IMR-90 (cell line): ENCODE measurements around the gene CLEC4M. TPM values are rescaled to one million over a fixed set of nuclear protein-coding genes. Genes with fewer than 3 reads are reported as not detected.
A peak's percentile ranks its signal among the peaks of the same experiment; 100 is the strongest.

Source experiments
- ATAC-seq: fragments of 200-7000 bp; cut with Tn5 transposase; 2 replicates; pipeline ENCODE4 v1.9.1; 2020; ENCODE audit warnings: low read depth, mild to moderate bottlenecking, moderate library complexity
- BruUV-seq: library from RNA; stranded (reverse); fragments of 400-500 nt; replicated peaks from 2 replicates; lab custom pipeline; 2021; lab: Mats Ljungman, UMichigan
- CTCF ChIA-PET: fragments of 300-600 bp; formaldehyde crosslinking; extraction: SDS; loops from one replicate; lab custom pipeline; 2021; ENCODE audit warnings: antibody characterized with exemption; lab: Yijun Ruan, JAX
- POLR2A ChIA-PET: fragments of 300-600 bp; sonication (Branson Sonifier 250); formaldehyde crosslinking; loops from one replicate; lab custom pipeline; 2022; ENCODE audit warnings: antibody characterized with exemption; ENCODE audit not compliant: unreplicated experiment; lab: Charles Lee
- DNase-seq: peaks from one replicate; pipeline ENCODE4 v3.0.0; 2013
- H2AFZ ChIP-seq: replicated peaks from 2 replicates; pipeline ENCODE3; 2013; ENCODE audit warnings: low read length, mild to moderate bottlenecking; ENCODE audit not compliant: poor library complexity
- H2AK5ac ChIP-seq: 2 replicates; pipeline ENCODE4 v1.6.1; 2013; ENCODE audit warnings: low read depth, low read length, inconsistent platforms
- H2AK9ac ChIP-seq: replicated peaks from 2 replicates; pipeline ENCODE3; 2013; ENCODE audit warnings: mild to moderate bottlenecking, low read depth, low read length, moderate library complexity; ENCODE audit not compliant: poor library complexity
- H2BK120ac ChIP-seq: 2 replicates; pipeline ENCODE4 v1.6.1; 2013; ENCODE audit warnings: low read depth, low read length, inconsistent platforms
- H2BK15ac ChIP-seq: 3 replicates; pipeline ENCODE4 v1.6.1; 2013; ENCODE audit warnings: low read depth, low read length, inconsistent platforms
- H2BK20ac ChIP-seq: 2 replicates; pipeline ENCODE4 v1.6.1; 2013; ENCODE audit warnings: low read depth, mild to moderate bottlenecking, inconsistent platforms, low read length, moderate library complexity
- H2BK5ac ChIP-seq: 2 replicates; pipeline ENCODE4 v1.6.1; 2013; ENCODE audit warnings: mild to moderate bottlenecking, low read depth, low read length, inconsistent platforms; ENCODE audit not compliant: poor library complexity, severe bottlenecking
- H3K14ac ChIP-seq: replicated peaks from 2 replicates; pipeline ENCODE4 v1.6.1; 2013; ENCODE audit warnings: low read depth, low read length, inconsistent platforms
- H3K18ac ChIP-seq: 2 replicates; pipeline ENCODE4 v1.6.1; 2013; ENCODE audit warnings: low read depth, low read length, control low read depth
- H3K23ac ChIP-seq: 2 replicates; pipeline ENCODE4 v1.6.1; 2013; ENCODE audit warnings: low read depth, low read length, inconsistent platforms
- H3K27ac ChIP-seq: 2 replicates; pipeline ENCODE4 v1.5.1; 2013; ENCODE audit warnings: mild to moderate bottlenecking, control low read depth, low read length; ENCODE audit not compliant: insufficient read depth
- H3K27me3 ChIP-seq: 2 replicates; pipeline ENCODE4 v1.6.1; 2013; ENCODE audit warnings: low read length; ENCODE audit not compliant: control insufficient read depth, insufficient read depth
- H3K36me3 ChIP-seq: 2 replicates; pipeline ENCODE4 v1.6.1; 2013; ENCODE audit warnings: low read length, mixed read lengths; ENCODE audit not compliant: control insufficient read depth, insufficient read depth
- H3K4ac ChIP-seq: 2 replicates; pipeline ENCODE4 v1.6.1; 2013; ENCODE audit warnings: low read depth, low read length, inconsistent platforms
- H3K4me1 ChIP-seq: 2 replicates; pipeline ENCODE4 v1.6.1; 2013; ENCODE audit warnings: low read length, mixed read lengths; ENCODE audit not compliant: control insufficient read depth, insufficient read depth
- H3K4me2 ChIP-seq: 2 replicates; pipeline ENCODE4 v1.6.1; 2013; ENCODE audit warnings: low read depth, mild to moderate bottlenecking, control low read depth, low read length, moderate library complexity
- H3K4me3 ChIP-seq: 2 replicates; pipeline ENCODE4 v1.5.1; 2013; ENCODE audit warnings: low read depth, mild to moderate bottlenecking, control low read depth, low read length, moderate library complexity; ENCODE audit not compliant: insufficient read depth
- H3K56ac ChIP-seq: 2 replicates; pipeline ENCODE4 v1.6.1; 2013; ENCODE audit warnings: low read length, inconsistent platforms; ENCODE audit not compliant: insufficient read depth; ENCODE audit errors: extremely low read depth
- H3K79me1 ChIP-seq, 2 experiments: 2 replicates each; pipeline ENCODE4 v1.6.1; 2013; ENCODE audit warnings: low read length in 2 of 2, inconsistent platforms in 1 of 2, low read depth in 1 of 2
- H3K9ac ChIP-seq: 2 replicates; pipeline ENCODE4 v1.6.1; 2013; ENCODE audit warnings: low read depth, low read length, control low read depth
- H3K9me1 ChIP-seq: 2 replicates; pipeline ENCODE4 v1.6.1; 2013; ENCODE audit warnings: low read length, inconsistent platforms; ENCODE audit not compliant: insufficient read depth
- H3K9me3 ChIP-seq: 2 replicates; pipeline ENCODE4 v1.6.1; 2013; ENCODE audit warnings: low read length; ENCODE audit not compliant: control insufficient read depth, insufficient read depth
- H4K20me1 ChIP-seq: 2 replicates; pipeline ENCODE4 v1.6.1; 2013; ENCODE audit warnings: low read length, inconsistent platforms; ENCODE audit not compliant: insufficient read depth
- H4K5ac ChIP-seq: 2 replicates; pipeline ENCODE4 v1.6.1; 2013; ENCODE audit warnings: mild to moderate bottlenecking, low read depth, low read length, control low read depth
- H4K8ac ChIP-seq, 2 experiments: 2 replicates each; pipeline ENCODE4 v1.6.1; 2013; ENCODE audit warnings: low read depth in 2 of 2, low read length in 2 of 2, control low read depth in 1 of 2, inconsistent platforms in 1 of 2
- H4K91ac ChIP-seq: 2 replicates; pipeline ENCODE4 v1.6.1; 2013; ENCODE audit warnings: low read depth, low read length, inconsistent platforms; ENCODE audit not compliant: insufficient read depth
- BHLHE40 ChIP-seq: fragments of 150-350 bp; IDR thresholded peaks from 2 replicates; pipeline ENCODE4 v1.6.1; 2016; ENCODE audit warnings: mild to moderate bottlenecking, low read depth, low read length
- CEBPB ChIP-seq: IDR thresholded peaks from 2 replicates; pipeline ENCODE4 v1.6.1; 2012; ENCODE audit warnings: low read depth, low read length, improper control_type of control experiment
- CHD1 ChIP-seq: IDR thresholded peaks from 2 replicates; pipeline ENCODE4 v1.6.1; 2012; ENCODE audit warnings: low read depth, low read length, improper control_type of control experiment
- FOS ChIP-seq: fragments of 150-350 bp; IDR thresholded peaks from 2 replicates; pipeline ENCODE4 v1.6.1; 2016; ENCODE audit warnings: low read depth, low read length
- MAFK ChIP-seq: IDR thresholded peaks from 2 replicates; pipeline ENCODE4 v1.6.1; 2012; ENCODE audit warnings: low read depth, low read length, improper control_type of control experiment
- MAZ ChIP-seq: IDR thresholded peaks from 2 replicates; pipeline ENCODE4 v1.6.1; 2012; ENCODE audit warnings: low read depth, mild to moderate bottlenecking, low read length, improper control_type of control experiment, moderate library complexity, borderline replicate concordance
- MXI1 ChIP-seq: IDR thresholded peaks from 2 replicates; pipeline ENCODE4 v1.6.1; 2012; ENCODE audit warnings: low read depth, mild to moderate bottlenecking, low read length, moderate library complexity, borderline replicate concordance
- NFE2L2 ChIP-seq: fragments of 150-350 bp; IDR thresholded peaks from 2 replicates; pipeline ENCODE4 v1.6.1; 2016; ENCODE audit warnings: low read depth, mild to moderate bottlenecking, low read length
- RCOR1 ChIP-seq: IDR thresholded peaks from 2 replicates; pipeline ENCODE4 v1.6.1; 2012; ENCODE audit warnings: mild to moderate bottlenecking, low read length, improper control_type of control experiment; ENCODE audit not compliant: insufficient replicate concordance
- RFX5 ChIP-seq: IDR thresholded peaks from 2 replicates; pipeline ENCODE4 v1.8.0; 2012; ENCODE audit warnings: low read depth, mild to moderate bottlenecking, low read length, moderate library complexity
- WGBS, 2 experiments: methylation state at CpG; one replicate each; pipeline versions ENCODE4 v1.1.5 to v1.1.7; 2013; ENCODE audit warnings: missing lambda C conversion rate in 2 of 2; ENCODE audit not compliant: insufficient read length in 1 of 2; ENCODE audit errors: extremely low coverage in 2 of 2; 5-methylcytosine and 5-hydroxymethylcytosine counted together
- dilution Hi-C: fragments of 300-500 bp; cut with HindIII; formaldehyde crosslinking; loops from one replicate; pipeline ENCODE4 v1.14.3; 2018; ENCODE audit warnings: low sequenced_read_pairs; ENCODE audit not compliant: unreplicated experiment
- in situ Hi-C: fragments of 300-500 bp; cut with MboI; formaldehyde crosslinking; loops from 3 replicates; pipeline ENCODE4 v1.14.3; 2019; ENCODE audit warnings: low sequenced_read_pairs, inconsistent platforms, mixed read lengths
- intact Hi-C: fragments of 100-400 bp; cut with micrococcal nuclease; formaldehyde crosslinking; loops from 2 replicates; pipeline ENCODE4 v1.10.0; 2022
- polyA plus RNA-seq, 3 experiments: library from polyadenylated mRNA; depleted of rRNA; stranded (reverse); fragments of >200 nt; gene quantifications; 2 replicates each; pipeline ENCODE4 v1.2.3, GENCODE V29; 2012; ENCODE audit warnings: low replicate concordance in 1 of 3
- total RNA-seq: library from RNA; depleted of rRNA; stranded (reverse); fragments of >200 nt; gene quantifications from 2 replicates; pipeline ENCODE4 v1.2.3, GENCODE V29; 2012
- TF ChIP-seq, protein P1 (sequence below): conservative IDR thresholded peaks from 2 replicates; pipeline ENCODE4 v1.5.1; 2012; ENCODE audit warnings: mild to moderate bottlenecking, low read depth, low read length, improper control_type of control experiment
- TF ChIP-seq, protein P2 (sequence below): fragments of 150-350 bp; IDR thresholded peaks from 2 replicates; pipeline ENCODE4 v1.6.1; 2016; ENCODE audit warnings: low read depth, mild to moderate bottlenecking, low read length, moderate library complexity, borderline replicate concordance
- TF ChIP-seq, protein P3 (sequence below): fragments of 150-350 bp; IDR thresholded peaks from 2 replicates; pipeline ENCODE4 v1.6.1; 2017; ENCODE audit warnings: mild to moderate bottlenecking, antibody characterized with exemption, low read length, low read depth

CLEC4M gene
- total and polyA plus RNA-seq, 2 of the 4 experiments (the other 2 are of a cell fraction) = not detected

DNA sequence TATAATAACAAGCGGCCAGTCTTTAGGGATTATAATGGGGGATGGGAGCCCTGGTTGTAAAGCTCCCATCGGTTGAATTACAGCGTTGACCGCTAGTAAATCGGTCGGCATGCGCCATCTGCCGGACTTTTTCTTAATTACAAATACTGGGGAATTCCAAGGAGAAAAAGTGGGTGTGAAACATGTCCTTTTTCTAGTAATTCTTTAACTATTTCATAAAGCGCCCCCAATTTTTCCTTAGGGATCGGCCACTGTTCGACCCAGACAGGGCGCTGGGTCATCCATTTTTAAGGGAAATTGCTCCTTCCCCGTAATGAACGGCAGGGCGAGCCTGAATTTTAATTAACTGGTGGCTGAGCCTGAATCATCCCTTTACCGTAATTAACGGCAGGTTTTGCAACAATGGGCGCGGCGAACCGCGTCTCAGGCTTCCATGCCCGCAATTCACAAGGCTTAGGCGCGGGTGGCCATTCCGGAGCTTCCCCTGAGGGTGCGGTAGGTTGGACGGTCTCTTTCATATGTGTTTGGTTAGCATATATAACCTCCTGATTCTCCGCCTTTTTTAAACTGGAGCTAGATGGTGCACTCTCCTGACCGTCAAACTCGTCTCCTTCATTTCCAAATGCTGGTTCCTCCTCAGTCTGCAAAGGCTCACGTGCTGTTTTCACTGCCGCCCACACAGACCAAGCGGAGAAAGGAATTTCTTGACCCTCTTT, 36.8 kb downstream of the CLEC4M start:
- Histone ChIP-seq H2BK20ac (0 out of 2 replicates have a peak overlapping the region, but pooled peaks have one; percentile 29), H3K4me1 (peaks cover 6% of the 10 kb centered on the region), H3K4me2 (peak overlapping the region; percentile 75), H2BK120ac (peak overlapping the region; percentile 27; the same call in 1 of the 2 replicates), H4K5ac (no peak overlapping the region), H3K9me1 (0 out of 2 replicates have a peak, but pooled peaks cover 3% of the 10 kb centered on the region), H3K23ac (0 out of 2 replicates have a peak overlapping the region, but pooled peaks have one; percentile 8), H3K27me3 (no peaks in the 10 kb centered on the region), H3K14ac (no peak overlapping the region), H3K36me3 (no peaks in the 10 kb centered on the region), H2BK15ac (no peak overlapping the region), H4K20me1 (no peaks in the 10 kb centered on the region), H2AFZ (peak overlapping the region; percentile 91), H2AK5ac (no peak overlapping the region), H4K91ac (no peak overlapping the region), H2AK9ac (no peak overlapping the region), H3K27ac (no peak overlapping the region), H3K4me3 (peak overlapping the region; percentile 20), H3K9ac (no peak overlapping the region), H2BK5ac (no peak overlapping the region), H3K79me1 (no peaks in the 10 kb centered on the region), H3K4ac (no peak overlapping the region), H3K18ac (no peak overlapping the region), H3K9me3 (peaks cover 4% of the 10 kb centered on the region; the same call in 1 of the 2 replicates), H4K8ac (peak overlapping the region in 1 of 2 experiments; percentile 54; a peak in 1 of 4 replicates), H3K56ac (no peak overlapping the region)
- intact Hi-C loops = loop anchor here (1.0 to 2.0 kb wide), 4 partner anchors 118 to 445 kb away; no protein-coding TSS in a partner anchor
- DNase-seq (peak; percentile 81), ATAC-seq (peak; percentile 89)
- CTCF ChIA-PET = interaction anchor here (0.6 to 6.6 kb wide), 12 partner anchors 9 to 446 kb away, joined by 3 to 53 read pairs (median 4); partner anchors contain the start of genes STXBP2 and TRAPPC5
- no TSS peak for BruUV-seq
- WGBS, 2 experiments = 8% methylated on average over 7 of the region's 34 CpGs; no CpG with 5 or more reads in 1 of the 2 experiments
- dilution Hi-C loops = no loop called here
- POLR2A ChIA-PET = interaction anchor here (0.7 to 1.0 kb wide), 2 partner anchors 116 to 119 kb away, joined by 3 to 7 read pairs; partner anchors contain the start of gene TRAPPC5
- in situ Hi-C loops = loop anchor here (5.0 to 25.0 kb wide), 4 partner anchors 115 to 687 kb away; partner anchors contain the start of gene TRAPPC5
- TF ChIP-seq MAZ (no peak), BHLHE40 (peak; percentile 45; the same call in 1 of the 2 replicates), RCOR1 (no peak), CHD1 (no peak), MXI1 (no peak), RFX5 (no peak), CEBPB (peak; percentile 66; the same call in 1 of the 2 replicates), NFE2L2 (no peak), FOS (no peak), MAFK (no peak)
- TF ChIP-seq, protein P1, sequence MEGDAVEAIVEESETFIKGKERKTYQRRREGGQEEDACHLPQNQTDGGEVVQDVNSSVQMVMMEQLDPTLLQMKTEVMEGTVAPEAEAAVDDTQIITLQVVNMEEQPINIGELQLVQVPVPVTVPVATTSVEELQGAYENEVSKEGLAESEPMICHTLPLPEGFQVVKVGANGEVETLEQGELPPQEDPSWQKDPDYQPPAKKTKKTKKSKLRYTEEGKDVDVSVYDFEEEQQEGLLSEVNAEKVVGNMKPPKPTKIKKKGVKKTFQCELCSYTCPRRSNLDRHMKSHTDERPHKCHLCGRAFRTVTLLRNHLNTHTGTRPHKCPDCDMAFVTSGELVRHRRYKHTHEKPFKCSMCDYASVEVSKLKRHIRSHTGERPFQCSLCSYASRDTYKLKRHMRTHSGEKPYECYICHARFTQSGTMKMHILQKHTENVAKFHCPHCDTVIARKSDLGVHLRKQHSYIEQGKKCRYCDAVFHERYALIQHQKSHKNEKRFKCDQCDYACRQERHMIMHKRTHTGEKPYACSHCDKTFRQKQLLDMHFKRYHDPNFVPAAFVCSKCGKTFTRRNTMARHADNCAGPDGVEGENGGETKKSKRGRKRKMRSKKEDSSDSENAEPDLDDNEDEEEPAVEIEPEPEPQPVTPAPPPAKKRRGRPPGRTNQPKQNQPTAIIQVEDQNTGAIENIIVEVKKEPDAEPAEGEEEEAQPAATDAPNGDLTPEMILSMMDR = peak; percentile 71
- TF ChIP-seq, protein P2, sequence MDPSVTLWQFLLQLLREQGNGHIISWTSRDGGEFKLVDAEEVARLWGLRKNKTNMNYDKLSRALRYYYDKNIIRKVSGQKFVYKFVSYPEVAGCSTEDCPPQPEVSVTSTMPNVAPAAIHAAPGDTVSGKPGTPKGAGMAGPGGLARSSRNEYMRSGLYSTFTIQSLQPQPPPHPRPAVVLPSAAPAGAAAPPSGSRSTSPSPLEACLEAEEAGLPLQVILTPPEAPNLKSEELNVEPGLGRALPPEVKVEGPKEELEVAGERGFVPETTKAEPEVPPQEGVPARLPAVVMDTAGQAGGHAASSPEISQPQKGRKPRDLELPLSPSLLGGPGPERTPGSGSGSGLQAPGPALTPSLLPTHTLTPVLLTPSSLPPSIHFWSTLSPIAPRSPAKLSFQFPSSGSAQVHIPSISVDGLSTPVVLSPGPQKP = no peak
- TF ChIP-seq, protein P3, sequence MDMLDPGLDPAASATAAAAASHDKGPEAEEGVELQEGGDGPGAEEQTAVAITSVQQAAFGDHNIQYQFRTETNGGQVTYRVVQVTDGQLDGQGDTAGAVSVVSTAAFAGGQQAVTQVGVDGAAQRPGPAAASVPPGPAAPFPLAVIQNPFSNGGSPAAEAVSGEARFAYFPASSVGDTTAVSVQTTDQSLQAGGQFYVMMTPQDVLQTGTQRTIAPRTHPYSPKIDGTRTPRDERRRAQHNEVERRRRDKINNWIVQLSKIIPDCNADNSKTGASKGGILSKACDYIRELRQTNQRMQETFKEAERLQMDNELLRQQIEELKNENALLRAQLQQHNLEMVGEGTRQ = no peak
